Activated CD4-positive, alpha-beta T cell treated with anti-CD3 and anti-CD28 coated beads for 24 hours (primary cell): ENCODE measurements around the gene TKTL1.
A peak's percentile ranks its signal among the peaks of the same experiment; 100 is the strongest.
"Not testable (repeated sequence)": the region's sequence is repeated elsewhere in the genome, so short reads cannot be mapped to it uniquely, and the experiment has no call there.

Experiments
- DNase-seq, 2 donors: peaks; one replicate each; pipeline ENCODE4 v3.0.0-alpha.2; 2020; ENCODE audit warnings: low read depth in 2 of 2

Gene TKTL1, protein sequence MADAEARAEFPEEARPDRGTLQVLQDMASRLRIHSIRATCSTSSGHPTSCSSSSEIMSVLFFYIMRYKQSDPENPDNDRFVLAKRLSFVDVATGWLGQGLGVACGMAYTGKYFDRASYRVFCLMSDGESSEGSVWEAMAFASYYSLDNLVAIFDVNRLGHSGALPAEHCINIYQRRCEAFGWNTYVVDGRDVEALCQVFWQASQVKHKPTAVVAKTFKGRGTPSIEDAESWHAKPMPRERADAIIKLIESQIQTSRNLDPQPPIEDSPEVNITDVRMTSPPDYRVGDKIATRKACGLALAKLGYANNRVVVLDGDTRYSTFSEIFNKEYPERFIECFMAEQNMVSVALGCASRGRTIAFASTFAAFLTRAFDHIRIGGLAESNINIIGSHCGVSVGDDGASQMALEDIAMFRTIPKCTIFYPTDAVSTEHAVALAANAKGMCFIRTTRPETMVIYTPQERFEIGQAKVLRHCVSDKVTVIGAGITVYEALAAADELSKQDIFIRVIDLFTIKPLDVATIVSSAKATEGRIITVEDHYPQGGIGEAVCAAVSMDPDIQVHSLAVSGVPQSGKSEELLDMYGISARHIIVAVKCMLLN

GRCh38 chrX:154295664-154296310 is at the start of gene TKTL1:
TKTL1 (plus strand) TSS chrX:154295795; CDS start chrX:154295860, 65 bp downstream.
- DNase-seq: no peak

DNA sequence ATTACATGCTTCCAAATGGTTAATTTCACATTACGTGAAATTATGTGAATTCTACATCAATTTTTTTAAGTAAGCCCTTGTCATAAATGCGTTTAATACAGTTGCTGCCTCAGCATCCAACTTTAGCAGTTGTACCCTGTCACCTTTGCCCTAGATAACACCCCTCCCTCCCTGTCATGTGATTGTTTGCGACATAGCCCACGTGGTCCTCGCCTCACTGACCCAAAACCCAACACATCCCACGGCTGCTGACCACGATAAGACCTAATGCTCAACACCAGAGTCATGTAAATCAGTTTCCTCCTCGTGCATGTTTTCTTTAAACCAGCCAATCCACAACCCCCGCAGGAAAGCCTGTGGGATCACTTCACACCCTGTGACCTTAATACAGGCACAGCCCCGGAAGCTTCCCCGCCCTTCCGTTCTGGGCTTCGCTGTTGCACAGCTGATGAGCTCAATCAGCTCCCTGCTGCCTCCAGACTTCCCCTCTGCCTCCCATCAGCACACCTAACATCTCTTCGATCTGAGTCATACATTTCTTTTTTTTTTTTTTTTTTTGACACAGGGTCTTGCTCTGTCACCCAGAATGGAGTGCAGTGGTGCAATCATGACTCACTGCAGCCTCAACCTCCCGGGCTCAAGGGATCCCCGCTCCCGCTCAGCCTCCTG is 48.1 kb upstream of the TKTL1 start:
- DNase-seq: not testable (repeated sequence)

GRCh38 chrX:154248076-154248475 is 47.5 kb upstream of the TKTL1 start:
- not testable (repeated sequence) for DNase-seq

GRCh38 chrX:154257282-154257681 is 38.3 kb upstream of the TKTL1 start, which contains the start of gene OPN1MW3:
OPN1MW3 (plus strand) TSS chrX:154257582; CDS start chrX:154257620, 38 bp downstream.
- DNase-seq: not testable (repeated sequence)

GRCh38 chrX:154258711-154259110 is 36.9 kb upstream of the TKTL1 start:
- DNase-seq: not testable (repeated sequence)

- not testable (repeated sequence) for DNase-seq
These were observed 32.5 kb upstream of the TKTL1 start for GRCh38 chrX:154263072-154263471.

DNA sequence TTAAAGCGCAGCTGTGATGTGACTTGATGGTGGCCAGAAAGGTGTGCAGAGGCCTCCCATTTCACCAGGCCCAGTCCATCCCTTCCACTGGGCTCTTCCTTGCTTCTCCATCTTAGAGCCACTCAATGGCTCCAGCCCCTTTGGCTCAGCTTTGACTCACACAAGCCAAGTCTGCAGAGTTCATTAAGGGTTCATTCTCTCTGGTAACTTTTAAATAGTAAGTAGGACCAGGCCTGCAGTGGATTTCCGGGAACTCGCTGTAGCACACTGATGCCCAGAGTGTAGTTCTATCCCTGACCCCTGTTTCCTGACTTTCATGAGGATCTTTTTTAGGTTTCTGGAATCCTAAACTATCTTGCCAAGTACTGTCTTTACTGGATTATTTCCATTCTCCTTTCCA is 26.4 kb upstream of the TKTL1 start:
- DNase-seq: not testable (repeated sequence)

GRCh38 chrX:154284489-154285338 is 10.9 kb upstream of the TKTL1 start:
- DNase-seq: not testable (repeated sequence)

DNA sequence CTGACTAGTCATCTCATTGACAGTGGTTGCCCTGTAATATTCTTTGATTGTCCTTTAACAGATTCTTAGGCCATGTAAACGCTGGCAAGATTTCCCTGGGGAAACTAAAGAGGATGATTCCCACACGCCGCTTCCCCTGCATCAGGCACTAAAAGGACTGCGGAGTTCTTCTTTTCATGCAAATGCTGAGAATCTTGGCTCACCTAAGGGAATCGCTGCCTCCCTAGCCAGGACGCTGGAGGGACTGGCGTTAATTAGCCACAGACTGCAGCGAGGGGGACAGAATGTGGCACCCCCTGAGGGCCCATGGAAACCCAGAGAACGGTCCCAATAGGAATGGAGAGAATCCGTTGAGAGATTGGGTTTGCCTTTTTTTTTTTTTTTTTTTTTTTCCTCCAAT is 9.2 kb upstream of the TKTL1 start:
- DNase-seq: not testable (repeated sequence)

- no peak for DNase-seq
These were observed 612 bp upstream of the TKTL1 start, which contains the start of gene TEX28 for GRCh38 chrX:154294791-154295574. TEX28 (minus strand) TSS chrX:154295124; CDS start chrX:154292117, 3,007 bp downstream.

DNA sequence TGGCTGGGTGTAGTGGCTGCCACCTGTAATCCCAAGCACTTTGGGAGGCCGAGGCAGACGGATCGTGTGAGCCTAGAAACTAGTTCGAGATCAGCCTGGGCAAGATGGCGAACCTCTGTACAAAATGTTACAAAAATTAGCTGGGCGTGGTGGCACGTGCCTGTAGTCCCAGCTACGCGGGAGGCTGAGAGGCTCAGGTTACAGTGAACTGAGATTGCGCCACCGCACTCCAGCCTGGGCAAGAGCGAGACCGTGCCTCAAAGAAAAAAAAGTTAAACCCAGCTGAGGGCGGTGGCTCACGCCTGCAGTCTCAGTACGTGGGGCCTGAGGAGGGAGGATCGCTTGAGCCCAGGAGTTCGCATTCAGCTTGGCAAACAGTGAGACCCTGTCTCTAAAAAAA is 1.1 kb downstream of the TKTL1 start:
- no peak for DNase-seq

DNA sequence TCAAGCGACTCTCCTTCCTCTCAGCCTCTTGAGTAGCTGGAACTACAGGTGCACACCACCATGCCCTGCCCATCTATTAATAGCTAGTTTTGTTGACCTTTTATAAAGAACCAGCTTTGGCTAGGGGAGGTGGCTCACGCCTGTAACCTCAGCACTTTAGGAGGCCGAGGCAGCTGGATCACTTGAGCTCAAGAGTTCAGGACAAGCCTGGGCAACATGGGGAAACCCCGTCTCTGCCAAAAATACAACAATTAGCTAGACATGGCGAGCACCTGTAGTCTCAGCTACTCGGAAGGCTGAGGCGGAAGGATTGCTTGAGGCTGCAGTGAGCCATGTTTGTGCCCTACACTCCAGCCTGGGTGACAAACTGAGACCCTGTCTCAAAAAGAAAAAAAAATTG is 2.7 kb downstream of the TKTL1 start:
- DNase-seq: no peak

GRCh38 chrX:154300816-154301215 is 5.2 kb downstream of the TKTL1 start:
- no peak for DNase-seq

DNA sequence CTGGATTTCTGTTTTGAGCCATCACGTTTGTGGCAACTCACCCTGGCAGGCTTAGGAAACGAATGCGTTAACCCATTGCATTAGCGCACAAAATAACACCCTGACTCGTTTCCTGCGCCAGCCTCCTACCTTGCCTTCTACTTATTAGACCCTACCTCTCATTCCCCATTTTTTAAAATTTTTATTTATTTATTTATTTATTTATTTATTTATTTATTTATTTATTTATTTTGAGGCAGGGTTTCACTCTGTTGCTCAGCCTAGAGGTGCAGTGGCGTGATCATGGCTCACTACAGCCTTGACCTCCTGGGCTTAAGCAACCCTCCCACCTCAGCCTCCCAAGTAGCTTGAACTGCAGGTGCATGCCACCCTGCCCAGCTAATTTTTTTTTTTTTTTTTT is 7.4 kb downstream of the TKTL1 start:
- DNase-seq: not testable (repeated sequence)

GRCh38 chrX:154303476-154303875 is 7.9 kb downstream of the TKTL1 start:
- DNase-seq: no peak

GRCh38 chrX:154304846-154305245 is 9.3 kb downstream of the TKTL1 start:
- DNase-seq: no peak

- DNase-seq: no peak
These were observed 10.1 kb downstream of the TKTL1 start for GRCh38 chrX:154305541-154306205.

GRCh38 chrX:154307202-154307601 is 11.6 kb downstream of the TKTL1 start:
- no peak for DNase-seq

- peak; percentile 71 to 77 for DNase-seq
These were observed 12.7 kb downstream of the TKTL1 start for GRCh38 chrX:154308108-154308946.
